SU-DHL-6 (cell line): Measurements from ENCODE around the gene ETNK2.

ENCODE experiments used
- EZH2phosphoT487 ChIP-seq: fragments of 200-600 bp; sonication (generic), shearing (Covaris generic); conservative IDR thresholded peaks from 2 replicates; pipeline ENCODE4 v1.6.1; 2018; ENCODE audit warnings: mild to moderate bottlenecking, antibody characterized with exemption, low read length, moderate library complexity, mixed read lengths
- TF ChIP-seq, protein P1 (sequence below): fragments of 200-600 bp; sonication (generic); IDR thresholded peaks from one replicate; pipeline ENCODE4 v1.5.1; 2017; ENCODE audit warnings: antibody characterized with exemption, mild to moderate bottlenecking, low read length, moderate library complexity; ENCODE audit not compliant: insufficient read depth, poor library complexity, severe bottlenecking

DNA sequence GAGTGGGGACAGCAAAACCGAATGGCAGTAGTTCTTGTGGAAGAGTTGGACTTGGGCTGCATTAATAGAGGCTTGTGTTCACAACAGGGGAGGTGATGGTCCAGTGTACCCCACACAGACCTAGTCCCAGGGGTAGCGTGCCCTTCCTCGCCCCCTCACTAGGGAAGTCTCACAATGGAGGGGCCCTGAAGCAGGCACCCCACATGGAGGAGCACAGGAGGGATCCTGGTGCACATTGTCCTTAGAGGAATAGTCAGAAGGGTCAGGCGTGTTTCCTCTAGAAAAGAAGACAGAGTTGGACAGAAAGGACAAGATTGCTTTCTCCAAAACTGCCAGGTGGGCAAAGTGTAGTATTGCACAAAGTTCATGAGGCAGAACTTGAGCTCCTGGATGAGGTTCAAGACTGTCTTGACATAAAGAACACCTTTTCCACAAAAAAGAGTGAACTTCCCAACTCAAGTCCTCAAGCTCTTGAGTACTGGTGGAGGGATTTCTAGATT is 23.3 kb downstream of the ETNK2 start:
- TF ChIP-seq, protein P1, sequence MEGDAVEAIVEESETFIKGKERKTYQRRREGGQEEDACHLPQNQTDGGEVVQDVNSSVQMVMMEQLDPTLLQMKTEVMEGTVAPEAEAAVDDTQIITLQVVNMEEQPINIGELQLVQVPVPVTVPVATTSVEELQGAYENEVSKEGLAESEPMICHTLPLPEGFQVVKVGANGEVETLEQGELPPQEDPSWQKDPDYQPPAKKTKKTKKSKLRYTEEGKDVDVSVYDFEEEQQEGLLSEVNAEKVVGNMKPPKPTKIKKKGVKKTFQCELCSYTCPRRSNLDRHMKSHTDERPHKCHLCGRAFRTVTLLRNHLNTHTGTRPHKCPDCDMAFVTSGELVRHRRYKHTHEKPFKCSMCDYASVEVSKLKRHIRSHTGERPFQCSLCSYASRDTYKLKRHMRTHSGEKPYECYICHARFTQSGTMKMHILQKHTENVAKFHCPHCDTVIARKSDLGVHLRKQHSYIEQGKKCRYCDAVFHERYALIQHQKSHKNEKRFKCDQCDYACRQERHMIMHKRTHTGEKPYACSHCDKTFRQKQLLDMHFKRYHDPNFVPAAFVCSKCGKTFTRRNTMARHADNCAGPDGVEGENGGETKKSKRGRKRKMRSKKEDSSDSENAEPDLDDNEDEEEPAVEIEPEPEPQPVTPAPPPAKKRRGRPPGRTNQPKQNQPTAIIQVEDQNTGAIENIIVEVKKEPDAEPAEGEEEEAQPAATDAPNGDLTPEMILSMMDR = no peak
- TF ChIP-seq EZH2phosphoT487 = no peak
